ENCODE measurements around the gene USP24. TPM values are rescaled to one million over a fixed set of nuclear protein-coding genes. Genes with fewer than 3 reads are reported as not detected.

Gene USP24, protein sequence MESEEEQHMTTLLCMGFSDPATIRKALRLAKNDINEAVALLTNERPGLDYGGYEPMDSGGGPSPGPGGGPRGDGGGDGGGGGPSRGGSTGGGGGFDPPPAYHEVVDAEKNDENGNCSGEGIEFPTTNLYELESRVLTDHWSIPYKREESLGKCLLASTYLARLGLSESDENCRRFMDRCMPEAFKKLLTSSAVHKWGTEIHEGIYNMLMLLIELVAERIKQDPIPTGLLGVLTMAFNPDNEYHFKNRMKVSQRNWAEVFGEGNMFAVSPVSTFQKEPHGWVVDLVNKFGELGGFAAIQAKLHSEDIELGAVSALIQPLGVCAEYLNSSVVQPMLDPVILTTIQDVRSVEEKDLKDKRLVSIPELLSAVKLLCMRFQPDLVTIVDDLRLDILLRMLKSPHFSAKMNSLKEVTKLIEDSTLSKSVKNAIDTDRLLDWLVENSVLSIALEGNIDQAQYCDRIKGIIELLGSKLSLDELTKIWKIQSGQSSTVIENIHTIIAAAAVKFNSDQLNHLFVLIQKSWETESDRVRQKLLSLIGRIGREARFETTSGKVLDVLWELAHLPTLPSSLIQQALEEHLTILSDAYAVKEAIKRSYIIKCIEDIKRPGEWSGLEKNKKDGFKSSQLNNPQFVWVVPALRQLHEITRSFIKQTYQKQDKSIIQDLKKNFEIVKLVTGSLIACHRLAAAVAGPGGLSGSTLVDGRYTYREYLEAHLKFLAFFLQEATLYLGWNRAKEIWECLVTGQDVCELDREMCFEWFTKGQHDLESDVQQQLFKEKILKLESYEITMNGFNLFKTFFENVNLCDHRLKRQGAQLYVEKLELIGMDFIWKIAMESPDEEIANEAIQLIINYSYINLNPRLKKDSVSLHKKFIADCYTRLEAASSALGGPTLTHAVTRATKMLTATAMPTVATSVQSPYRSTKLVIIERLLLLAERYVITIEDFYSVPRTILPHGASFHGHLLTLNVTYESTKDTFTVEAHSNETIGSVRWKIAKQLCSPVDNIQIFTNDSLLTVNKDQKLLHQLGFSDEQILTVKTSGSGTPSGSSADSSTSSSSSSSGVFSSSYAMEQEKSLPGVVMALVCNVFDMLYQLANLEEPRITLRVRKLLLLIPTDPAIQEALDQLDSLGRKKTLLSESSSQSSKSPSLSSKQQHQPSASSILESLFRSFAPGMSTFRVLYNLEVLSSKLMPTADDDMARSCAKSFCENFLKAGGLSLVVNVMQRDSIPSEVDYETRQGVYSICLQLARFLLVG (N-terminal part only)
- total RNA-seq (ENCODE audit: unreplicated experiment), result 37.7 TPM
- long read RNA-seq, partial matches to known transcripts, result 1 of 2 reads
- long read RNA-seq, other reads (novel, unspliced or antisense), result 1 of 2 reads

- Mint-ChIP-seq H3K27ac (ENCODE audit: unreplicated experiment) (peak within 1 kb of the TSS; percentile 88), H3K36me3 (ENCODE audit: low read depth, unreplicated experiment) (peaks cover 13% of the 10 kb centered on the region), H3K4me1 (ENCODE audit: unreplicated experiment) (peaks cover 58% of the 10 kb centered on the region), H3K27me3 (ENCODE audit: unreplicated experiment) (peaks cover 7% of the 10 kb centered on the region), H3K9me3 (ENCODE audit: unreplicated experiment) (no peaks in the 10 kb centered on the region), H3K4me3 (ENCODE audit: unreplicated experiment) (peak within 1 kb of the TSS; percentile 96)
- DNase-seq (ENCODE audit: low spot score), result peak; percentile 75
- TF ChIP-seq CTCF (IDR thresholded peaks at IDR 0.05; ENCODE audit: unreplicated experiment), result no peak
Measured at GRCh38 chr1:55215194-55216021, at the start of gene USP24. Gene USP24, minus strand, starts transcription at chr1:55215364. Its CDS starts 251 bp downstream, at chr1:55215113.

DNA sequence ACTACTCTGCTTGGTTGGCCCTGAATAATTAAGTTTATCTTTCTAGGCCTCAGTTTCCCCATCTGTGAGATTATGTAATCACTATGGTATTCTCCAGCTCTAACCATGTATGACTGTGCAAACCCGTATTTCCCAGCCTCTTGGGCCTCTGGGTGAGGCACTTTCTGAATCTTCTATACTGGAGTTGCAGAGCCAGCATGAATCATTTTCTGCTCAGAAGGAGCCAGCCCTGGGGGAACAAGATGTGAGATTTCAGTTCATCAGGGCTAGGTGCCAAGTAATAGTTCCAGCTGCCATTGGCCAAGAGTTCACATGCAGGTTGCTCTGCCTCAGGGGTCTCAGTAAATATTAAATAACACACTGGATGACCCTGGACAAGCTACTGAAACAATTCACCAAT lies 47.7 kb upstream of the USP24 start:
- H3K4me1 Mint-ChIP-seq (ENCODE audit: unreplicated experiment), result peaks cover 9% of the 10 kb centered on the region
- DNase-seq (ENCODE audit: low spot score), result no peak
- no peaks in the 10 kb centered on the region for H3K27me3 Mint-ChIP-seq (ENCODE audit: unreplicated experiment)
- no peak overlapping the region for H3K4me3 Mint-ChIP-seq (ENCODE audit: unreplicated experiment)
- H3K36me3 Mint-ChIP-seq (ENCODE audit: low read depth, unreplicated experiment), result no peaks in the 10 kb centered on the region
- no peak for TF ChIP-seq CTCF (IDR thresholded peaks at IDR 0.05; ENCODE audit: unreplicated experiment)
- no peaks in the 10 kb centered on the region for H3K9me3 Mint-ChIP-seq (ENCODE audit: unreplicated experiment)
- no peak overlapping the region for H3K27ac Mint-ChIP-seq (ENCODE audit: unreplicated experiment)

GRCh38 chr1:55259911-55260609 lies 44.9 kb upstream of the USP24 start:
- Mint-ChIP-seq H3K27me3 (ENCODE audit: unreplicated experiment) (no peaks in the 10 kb centered on the region), H3K4me3 (ENCODE audit: unreplicated experiment) (no peak overlapping the region), H3K36me3 (ENCODE audit: low read depth, unreplicated experiment) (no peaks in the 10 kb centered on the region), H3K27ac (ENCODE audit: unreplicated experiment) (no peak overlapping the region), H3K9me3 (ENCODE audit: unreplicated experiment) (no peaks in the 10 kb centered on the region), H3K4me1 (ENCODE audit: unreplicated experiment) (peaks cover 9% of the 10 kb centered on the region)
- no peak for TF ChIP-seq CTCF (IDR thresholded peaks at IDR 0.05; ENCODE audit: unreplicated experiment)
- no peak for DNase-seq (ENCODE audit: low spot score)

DNA sequence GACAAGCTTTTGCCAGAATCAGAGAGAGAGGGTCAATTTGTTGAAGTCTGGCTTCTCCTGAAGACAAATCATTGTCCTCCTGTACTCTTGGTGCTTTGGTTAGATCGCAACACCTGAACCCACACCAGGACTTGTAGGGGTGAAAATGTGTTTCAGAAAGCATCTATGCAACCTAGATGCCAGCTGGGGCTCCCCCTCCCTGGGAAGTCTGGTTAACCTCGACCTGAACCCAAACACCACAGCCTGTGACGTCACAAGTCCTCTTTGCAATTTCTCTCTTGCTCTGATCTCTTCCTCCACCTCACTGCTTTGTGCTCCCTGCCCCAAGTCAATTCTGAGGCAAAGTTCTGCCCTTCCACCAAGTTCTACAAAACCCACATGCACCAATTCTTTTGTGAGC lies 42.8 kb upstream of the USP24 start:
- Mint-ChIP-seq H3K36me3 (ENCODE audit: low read depth, unreplicated experiment) (no peaks in the 10 kb centered on the region), H3K27me3 (ENCODE audit: unreplicated experiment) (no peaks in the 10 kb centered on the region), H3K9me3 (ENCODE audit: unreplicated experiment) (no peaks in the 10 kb centered on the region), H3K4me3 (ENCODE audit: unreplicated experiment) (no peak overlapping the region), H3K4me1 (ENCODE audit: unreplicated experiment) (peaks cover 9% of the 10 kb centered on the region), H3K27ac (ENCODE audit: unreplicated experiment) (no peak overlapping the region)
- no peak for TF ChIP-seq CTCF (IDR thresholded peaks at IDR 0.05; ENCODE audit: unreplicated experiment)
- DNase-seq (ENCODE audit: low spot score), result no peak

Data from endothelial cell (in vitro differentiated cells).